Measurements from ENCODE around the gene TMPRSS2. TPM values are rescaled to one million over a fixed set of nuclear protein-coding genes. Genes with fewer than 3 reads are reported as not detected.

The TMPRSS2 gene
- total and polyA plus RNA-seq, 4 donors: 0.41 to 0.89 (median 0.67) TPM

DNA sequence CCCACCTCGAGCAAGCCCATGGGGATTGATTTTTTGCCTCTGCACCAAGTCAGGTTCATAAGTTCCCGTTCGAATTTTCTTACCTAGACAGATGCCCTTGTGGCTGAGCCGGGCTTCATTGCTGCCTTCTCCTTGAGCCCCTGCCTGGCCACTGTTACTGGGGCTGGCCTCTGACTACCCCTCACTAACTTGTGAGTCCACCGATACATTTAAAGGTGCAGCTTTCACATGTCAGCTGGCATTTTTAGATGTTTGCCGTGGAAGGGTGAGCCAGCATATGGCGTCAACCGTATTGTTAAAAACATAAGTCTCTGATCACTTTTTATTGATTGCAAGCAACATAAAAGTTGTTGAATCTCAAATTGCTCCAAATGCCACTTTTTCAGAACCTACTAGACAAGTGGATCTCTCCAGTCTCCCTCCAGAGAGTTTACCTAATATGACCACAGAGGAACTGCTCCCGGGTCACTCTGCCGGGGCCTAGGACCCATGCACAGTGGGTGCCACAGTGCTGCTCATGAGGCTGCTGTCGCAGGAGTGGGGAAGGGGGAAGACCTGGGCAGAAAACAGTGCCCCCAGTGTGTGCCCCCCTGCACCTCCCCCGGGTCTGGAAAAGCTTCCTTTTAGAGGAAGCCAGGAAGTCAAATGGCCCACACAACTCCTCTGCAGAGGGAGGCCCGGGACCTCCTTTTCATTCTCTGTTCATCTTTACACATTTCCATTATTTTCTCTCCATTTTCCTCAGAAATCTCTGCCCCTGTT, 63.1 kb downstream of the TMPRSS2 start:
- Histone ChIP-seq H3K36me3 (ENCODE audit: control insufficient read depth, insufficient read depth, low read length) (peaks cover 9% of the 10 kb centered on the region), H3K27ac (ENCODE audit: low read depth, low read length) (no peak overlapping the region)
- WGBS (ENCODE audit: insufficient coverage): 89% methylated on average over 13 of the region's 13 CpGs

DNA sequence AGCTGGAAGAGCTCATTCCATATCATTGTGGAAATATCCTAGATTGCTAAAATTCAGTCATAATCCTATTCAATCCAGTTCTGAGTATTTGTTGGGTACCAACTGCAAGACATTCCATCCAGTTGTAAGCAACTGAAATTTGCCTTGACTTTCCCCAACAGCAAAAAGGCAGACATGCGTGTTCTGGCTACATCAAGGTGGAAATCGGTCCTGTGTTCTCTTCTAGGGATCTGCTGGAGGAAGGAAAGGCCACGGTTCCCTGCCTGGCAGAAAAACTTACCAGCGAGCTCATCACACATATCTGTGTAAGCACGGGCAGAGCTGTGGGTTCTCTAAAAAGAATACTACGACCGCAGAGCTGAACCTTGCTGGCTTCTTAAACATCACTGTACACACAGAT, 64.4 kb downstream of the TMPRSS2 start:
- H3K4me3 ChIP-seq (ENCODE audit: low read depth, low read length): no peak overlapping the region
- H3K27me3 ChIP-seq (ENCODE audit: control insufficient read depth, insufficient read depth, low read length): no peaks in the 10 kb centered on the region
- peaks cover 9% of the 10 kb centered on the region for H3K36me3 ChIP-seq (ENCODE audit: control insufficient read depth, insufficient read depth, low read length)
- H3K4me1 ChIP-seq (ENCODE audit: control insufficient read depth, insufficient read depth, low read length): no peaks in the 10 kb centered on the region
- DNase-seq (ENCODE audit: low read depth in 4 of 6, low spot score in 6 of 6): no peak
- no peak overlapping the region for H3K27ac ChIP-seq (ENCODE audit: low read depth, low read length)
- H3K9me3 ChIP-seq (ENCODE audit: control insufficient read depth, insufficient read depth, low read length): no peaks in the 10 kb centered on the region
- 90% methylated on average over 3 of the region's 7 CpGs for WGBS (ENCODE audit: insufficient coverage)

More for the DNA sequence above, 63.1 kb downstream of the TMPRSS2 start:
- H3K4me3 ChIP-seq (ENCODE audit: low read depth, low read length): no peak overlapping the region
- no peaks in the 10 kb centered on the region for H3K27me3 ChIP-seq (ENCODE audit: control insufficient read depth, insufficient read depth, low read length)
- no peaks in the 10 kb centered on the region for H3K9me3 ChIP-seq (ENCODE audit: control insufficient read depth, insufficient read depth, low read length)
- no peaks in the 10 kb centered on the region for H3K4me1 ChIP-seq (ENCODE audit: control insufficient read depth, insufficient read depth, low read length)
- no peak for DNase-seq (ENCODE audit: low read depth in 4 of 6, low spot score in 6 of 6)

DNA sequence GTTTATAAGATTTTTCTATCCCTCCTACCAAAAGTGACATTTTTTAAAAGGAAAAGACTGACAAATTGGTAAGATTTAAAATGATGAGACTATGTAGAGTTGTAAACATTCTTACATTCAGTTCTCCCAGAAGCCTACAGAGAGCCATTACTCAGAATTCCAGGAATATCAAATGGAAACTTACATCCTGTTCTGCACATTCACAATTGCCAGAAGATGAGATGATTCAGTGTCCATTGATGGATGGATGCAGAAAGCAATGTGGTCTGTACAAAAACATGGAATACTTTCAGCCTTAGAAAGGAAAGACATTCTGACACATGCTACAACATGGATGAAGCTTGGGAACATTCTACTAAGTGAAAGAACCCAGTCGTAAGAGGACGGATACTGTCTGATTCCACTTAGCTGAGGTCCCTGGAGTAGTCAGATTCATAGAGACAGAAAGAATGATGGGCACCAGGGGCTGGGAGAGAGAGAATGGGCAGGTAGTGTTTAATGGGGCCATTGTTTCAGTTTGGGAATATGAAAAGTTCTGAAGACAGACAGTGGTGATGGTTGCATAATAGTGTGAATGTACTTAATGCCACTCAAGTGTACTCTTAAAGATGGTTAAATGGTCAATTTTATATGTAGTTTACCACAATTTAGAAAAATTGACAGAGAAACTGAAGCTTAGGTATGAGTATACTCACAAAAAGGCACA, 65.3 kb downstream of the TMPRSS2 start:
- Histone ChIP-seq H3K36me3 (ENCODE audit: control insufficient read depth, insufficient read depth, low read length) (peaks cover 9% of the 10 kb centered on the region), H3K4me3 (ENCODE audit: low read depth, low read length) (no peak overlapping the region), H3K27me3 (ENCODE audit: control insufficient read depth, insufficient read depth, low read length) (no peaks in the 10 kb centered on the region), H3K4me1 (ENCODE audit: control insufficient read depth, insufficient read depth, low read length) (no peaks in the 10 kb centered on the region), H3K27ac (ENCODE audit: low read depth, low read length) (no peak overlapping the region), H3K9me3 (ENCODE audit: control insufficient read depth, insufficient read depth, low read length) (no peaks in the 10 kb centered on the region)
- WGBS (ENCODE audit: insufficient coverage): 90% methylated on average over 2 of the region's 2 CpGs
- DNase-seq (ENCODE audit: low read depth in 4 of 6, low spot score in 6 of 6): no peak

DNA sequence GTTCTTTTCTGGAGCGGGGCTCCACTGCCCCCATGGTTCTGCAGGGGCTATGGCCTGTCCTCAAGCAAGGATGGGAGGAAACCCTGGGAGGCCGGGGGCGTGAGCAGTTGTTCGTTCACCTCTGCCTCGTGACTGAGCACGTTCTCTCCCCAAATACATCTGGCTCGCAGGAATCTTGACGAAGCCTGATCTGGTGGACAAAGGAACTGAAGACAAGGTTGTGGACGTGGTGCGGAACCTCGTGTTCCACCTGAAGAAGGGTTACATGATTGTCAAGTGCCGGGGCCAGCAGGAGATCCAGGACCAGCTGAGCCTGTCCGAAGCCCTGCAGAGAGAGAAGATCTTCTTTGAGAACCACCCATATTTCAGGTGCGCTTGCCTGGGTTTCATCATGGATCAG, 66.4 kb downstream of the TMPRSS2 start:
- WGBS (ENCODE audit: insufficient coverage): 91% methylated on average over 13 of the region's 14 CpGs
- H3K27me3 ChIP-seq (ENCODE audit: control insufficient read depth, insufficient read depth, low read length): no peaks in the 10 kb centered on the region
- no peak overlapping the region for H3K27ac ChIP-seq (ENCODE audit: low read depth, low read length)
- H3K9me3 ChIP-seq (ENCODE audit: control insufficient read depth, insufficient read depth, low read length): no peaks in the 10 kb centered on the region
- H3K36me3 ChIP-seq (ENCODE audit: control insufficient read depth, insufficient read depth, low read length): peaks cover 9% of the 10 kb centered on the region
- no peaks in the 10 kb centered on the region for H3K4me1 ChIP-seq (ENCODE audit: control insufficient read depth, insufficient read depth, low read length)
- DNase-seq (ENCODE audit: low read depth in 4 of 6, low spot score in 6 of 6): no peak
- H3K4me3 ChIP-seq (ENCODE audit: low read depth, low read length): no peak overlapping the region

DNA sequence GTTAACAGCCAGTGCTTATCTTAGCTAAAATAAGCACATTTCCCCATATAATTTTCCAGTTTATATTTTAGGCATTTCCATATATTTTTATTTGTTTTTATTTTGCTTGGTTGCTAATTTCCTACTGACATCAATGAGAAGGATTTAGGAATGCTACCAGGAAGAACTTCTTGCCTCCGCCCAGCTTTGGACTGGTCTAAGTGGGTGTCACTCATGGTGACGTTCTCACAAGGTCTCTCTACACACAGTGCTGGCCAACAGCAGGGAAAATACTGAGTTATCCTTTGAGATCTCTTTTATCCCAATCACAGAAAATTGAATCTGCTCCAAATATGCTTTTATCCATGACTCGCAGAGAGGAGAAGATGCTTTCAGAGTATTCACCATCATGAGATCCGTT, 68.7 kb downstream of the TMPRSS2 start:
- Histone ChIP-seq H3K27me3 (ENCODE audit: control insufficient read depth, insufficient read depth, low read length) (no peaks in the 10 kb centered on the region), H3K4me3 (ENCODE audit: low read depth, low read length) (no peak overlapping the region), H3K9me3 (ENCODE audit: control insufficient read depth, insufficient read depth, low read length) (peaks cover 2% of the 10 kb centered on the region), H3K27ac (ENCODE audit: low read depth, low read length) (no peak overlapping the region), H3K4me1 (ENCODE audit: control insufficient read depth, insufficient read depth, low read length) (no peaks in the 10 kb centered on the region), H3K36me3 (ENCODE audit: control insufficient read depth, insufficient read depth, low read length) (peaks cover 13% of the 10 kb centered on the region)
- no peak for DNase-seq (ENCODE audit: low read depth in 4 of 6, low spot score in 6 of 6)
- 45% methylated on average over 3 of the region's 4 CpGs for WGBS (ENCODE audit: insufficient coverage)

DNA sequence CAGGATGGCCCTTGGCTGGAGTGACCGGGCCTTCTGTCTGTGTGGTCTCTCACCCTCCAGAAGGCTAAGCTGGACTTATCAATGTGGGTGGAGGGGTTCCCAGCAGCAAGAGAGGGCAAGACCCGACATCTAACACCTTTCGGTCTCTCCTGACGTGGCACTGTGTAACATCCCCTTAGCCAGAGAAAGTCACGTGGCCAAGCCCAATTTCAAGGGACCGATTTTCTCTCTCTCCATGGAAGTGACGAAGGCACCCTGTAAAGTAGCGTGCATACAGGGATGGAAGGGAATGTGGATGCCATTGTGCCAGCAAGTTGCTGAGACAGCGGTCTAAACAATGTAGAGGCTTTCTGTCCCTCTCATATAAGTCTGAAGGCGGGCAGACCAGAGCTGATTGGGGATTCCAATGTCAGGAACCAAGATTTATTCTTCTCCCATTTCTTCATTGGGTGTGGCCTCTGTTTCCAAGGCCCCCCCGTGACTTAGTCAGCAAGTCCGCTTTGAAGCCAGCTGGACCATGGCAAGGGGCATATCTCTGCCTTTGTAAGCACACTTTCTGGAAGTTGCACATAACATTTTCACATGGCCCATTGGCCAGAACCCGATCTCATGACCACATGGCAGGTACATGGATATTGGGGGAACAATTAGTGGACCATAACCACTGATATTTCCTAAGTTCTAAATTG, 69.4 kb downstream of the TMPRSS2 start:
- Histone ChIP-seq H3K9me3 (ENCODE audit: control insufficient read depth, insufficient read depth, low read length) (peaks cover 2% of the 10 kb centered on the region), H3K27ac (ENCODE audit: low read depth, low read length) (no peak overlapping the region), H3K36me3 (ENCODE audit: control insufficient read depth, insufficient read depth, low read length) (peaks cover 13% of the 10 kb centered on the region), H3K4me1 (ENCODE audit: control insufficient read depth, insufficient read depth, low read length) (no peaks in the 10 kb centered on the region), H3K4me3 (ENCODE audit: low read depth, low read length) (no peak overlapping the region), H3K27me3 (ENCODE audit: control insufficient read depth, insufficient read depth, low read length) (no peaks in the 10 kb centered on the region)
- WGBS (ENCODE audit: insufficient coverage): 96% methylated on average over 9 of the region's 13 CpGs
- no peak for DNase-seq (ENCODE audit: low read depth in 4 of 6, low spot score in 6 of 6)

DNA sequence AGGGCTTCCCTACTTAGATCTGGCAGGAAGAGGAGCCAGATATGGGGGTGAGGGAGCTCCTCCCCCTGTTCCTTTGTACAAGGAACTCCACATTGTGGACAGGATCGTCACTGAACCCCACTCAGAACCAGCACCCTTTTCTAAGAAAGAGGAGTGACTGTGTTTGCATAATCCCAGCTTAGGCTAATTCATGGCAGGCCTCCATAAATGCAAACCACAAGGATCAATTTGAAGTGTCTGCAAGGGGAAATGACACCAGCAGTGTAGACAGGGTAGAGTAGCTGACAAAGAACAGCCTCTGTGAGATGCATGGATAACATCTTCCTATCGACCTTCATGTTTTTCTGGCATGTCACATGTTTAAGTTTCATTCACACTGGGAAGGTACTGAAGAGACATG, 70.2 kb downstream of the TMPRSS2 start:
- DNase-seq (ENCODE audit: low read depth in 4 of 6, low spot score in 6 of 6): no peak
- H3K27ac ChIP-seq (ENCODE audit: low read depth, low read length): no peak overlapping the region
- no peak overlapping the region for H3K4me3 ChIP-seq (ENCODE audit: low read depth, low read length)
- no peaks in the 10 kb centered on the region for H3K4me1 ChIP-seq (ENCODE audit: control insufficient read depth, insufficient read depth, low read length)
- H3K36me3 ChIP-seq (ENCODE audit: control insufficient read depth, insufficient read depth, low read length): peaks cover 13% of the 10 kb centered on the region
- no CpG with 5 or more reads among the region's 2 CpGs for WGBS (ENCODE audit: insufficient coverage)
- no peaks in the 10 kb centered on the region for H3K27me3 ChIP-seq (ENCODE audit: control insufficient read depth, insufficient read depth, low read length)
- peaks cover 2% of the 10 kb centered on the region for H3K9me3 ChIP-seq (ENCODE audit: control insufficient read depth, insufficient read depth, low read length)

DNA sequence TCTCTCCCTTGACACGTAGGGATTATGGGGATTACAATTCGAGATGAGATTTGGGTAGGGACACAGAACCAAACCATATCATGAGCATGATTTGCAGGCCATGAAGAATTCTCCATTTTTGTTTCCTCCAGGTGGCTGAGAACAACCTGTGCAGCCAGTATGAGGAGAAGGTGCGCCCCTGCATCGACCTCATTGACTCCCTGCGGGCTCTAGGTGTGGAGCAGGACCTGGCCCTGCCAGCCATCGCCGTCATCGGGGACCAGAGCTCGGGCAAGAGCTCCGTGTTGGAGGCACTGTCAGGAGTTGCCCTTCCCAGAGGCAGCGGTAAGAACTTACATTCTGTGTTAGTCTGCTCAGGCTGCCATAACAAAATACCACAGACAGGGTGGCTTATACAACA, 72.3 kb downstream of the TMPRSS2 start:
- Histone ChIP-seq H3K4me3 (ENCODE audit: low read depth, low read length) (no peak overlapping the region), H3K4me1 (ENCODE audit: control insufficient read depth, insufficient read depth, low read length) (no peaks in the 10 kb centered on the region), H3K27ac (ENCODE audit: low read depth, low read length) (no peak overlapping the region), H3K27me3 (ENCODE audit: control insufficient read depth, insufficient read depth, low read length) (no peaks in the 10 kb centered on the region), H3K9me3 (ENCODE audit: control insufficient read depth, insufficient read depth, low read length) (peaks cover 2% of the 10 kb centered on the region), H3K36me3 (ENCODE audit: control insufficient read depth, insufficient read depth, low read length) (peaks cover 5% of the 10 kb centered on the region)
- 91% methylated on average over 9 of the region's 11 CpGs for WGBS (ENCODE audit: insufficient coverage)
- no peak for DNase-seq (ENCODE audit: low read depth in 4 of 6, low spot score in 6 of 6)

DNA sequence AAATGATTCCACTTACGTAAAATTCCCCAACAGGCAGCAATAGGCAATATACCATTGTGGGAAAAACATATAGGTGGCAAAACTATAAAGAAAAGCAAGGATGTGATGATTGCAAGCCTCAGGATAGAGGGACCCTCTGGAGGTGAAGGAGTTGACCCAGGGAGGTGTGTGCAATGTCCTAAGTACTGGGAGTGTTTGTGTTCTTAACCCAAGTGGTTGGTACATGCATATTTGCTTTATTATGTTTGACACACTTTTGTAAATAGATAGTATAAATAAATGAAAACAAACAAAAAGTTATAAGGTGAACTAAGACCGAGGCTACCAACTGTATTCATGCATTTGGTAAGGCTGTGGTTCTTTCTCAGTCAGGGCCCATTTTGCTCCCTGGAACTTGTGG, 74.4 kb downstream of the TMPRSS2 start:
- no peaks in the 10 kb centered on the region for H3K27me3 ChIP-seq (ENCODE audit: control insufficient read depth, insufficient read depth, low read length)
- H3K27ac ChIP-seq (ENCODE audit: low read depth, low read length): no peak overlapping the region
- H3K4me3 ChIP-seq (ENCODE audit: low read depth, low read length): no peak overlapping the region
- peaks cover 2% of the 10 kb centered on the region for H3K9me3 ChIP-seq (ENCODE audit: control insufficient read depth, insufficient read depth, low read length)
- WGBS (ENCODE audit: insufficient coverage): 100% methylated on average over 1 of the region's 2 CpGs
- H3K36me3 ChIP-seq (ENCODE audit: control insufficient read depth, insufficient read depth, low read length): peaks cover 5% of the 10 kb centered on the region
- H3K4me1 ChIP-seq (ENCODE audit: control insufficient read depth, insufficient read depth, low read length): no peaks in the 10 kb centered on the region
- DNase-seq (ENCODE audit: low read depth in 4 of 6, low spot score in 6 of 6): no peak

Measured in spinal cord (tissue), 10 donors.